ENCODE measurements around the gene TMEFF1.
A peak's percentile ranks its signal among the peaks of the same experiment; 100 is the strongest.

TMEFF1 gene

DNA sequence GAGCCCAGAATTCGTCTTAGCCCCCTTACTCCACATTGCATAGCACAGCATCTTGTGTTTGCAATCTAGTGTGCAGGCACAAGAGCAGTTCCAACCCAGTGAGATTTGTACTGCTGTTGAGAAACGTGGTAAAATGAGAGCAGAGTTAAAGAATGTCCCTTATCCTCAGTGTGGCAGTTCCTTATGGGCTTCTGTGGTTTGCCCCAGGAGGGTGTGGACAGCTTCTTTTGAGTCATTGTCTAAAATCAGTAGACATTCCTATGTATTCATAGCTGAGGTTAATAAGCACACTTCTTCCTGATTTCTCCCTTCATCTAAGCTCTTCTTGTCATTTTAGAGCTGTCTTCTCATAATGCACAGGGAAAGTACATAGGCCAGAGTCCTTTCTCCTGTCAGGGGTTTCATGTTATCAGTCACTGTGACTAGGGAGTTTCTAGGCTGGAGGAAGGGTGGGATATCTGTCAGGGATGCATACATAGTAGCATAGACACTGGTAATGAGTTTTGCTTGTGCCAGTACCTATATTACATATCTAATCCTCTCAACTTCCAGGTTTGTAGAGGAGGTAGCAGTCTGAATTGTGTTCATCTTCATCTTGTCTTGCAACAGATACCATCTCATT, 102.9 kb downstream of the TMEFF1 start:
- DNase-seq (ENCODE audit: low spot score) (no peak), ATAC-seq (ENCODE audit: low read depth) (peak; percentile 67)
- H3K4me1 ChIP-seq (ENCODE audit: insufficient read depth, poor library complexity, severe bottlenecking) = no peaks in the 10 kb centered on the region
- H3K4me3 ChIP-seq (ENCODE audit: severe bottlenecking) = no peak overlapping the region
- no peak for TF ChIP-seq CTCF (IDR thresholded peaks at IDR 0.05; ENCODE audit: poor library complexity, severe bottlenecking)
- H3K27ac ChIP-seq (ENCODE audit: poor library complexity, severe bottlenecking) = no peak overlapping the region
- no peaks in the 10 kb centered on the region for H3K27me3 ChIP-seq (ENCODE audit: insufficient read depth, poor library complexity, severe bottlenecking)
- no peaks in the 10 kb centered on the region for H3K36me3 ChIP-seq (ENCODE audit: low read depth)
- H3K9me3 ChIP-seq (ENCODE audit: severe bottlenecking) = no peaks in the 10 kb centered on the region

- no peaks in the 10 kb centered on the region for H3K9me3 ChIP-seq (ENCODE audit: severe bottlenecking)
- H3K4me3 ChIP-seq (ENCODE audit: severe bottlenecking) = no peak within 1 kb of the TSS
- H3K36me3 ChIP-seq (ENCODE audit: low read depth) = no peaks in the 10 kb centered on the region
- DNase-seq (ENCODE audit: low spot score) = no peak
- no peak for TF ChIP-seq CTCF (IDR thresholded peaks at IDR 0.05; ENCODE audit: poor library complexity, severe bottlenecking)
- no peak within 1 kb of the TSS for H3K27ac ChIP-seq (ENCODE audit: poor library complexity, severe bottlenecking)
- H3K27me3 ChIP-seq (ENCODE audit: insufficient read depth, poor library complexity, severe bottlenecking) = no peaks in the 10 kb centered on the region
- no peaks in the 10 kb centered on the region for H3K4me1 ChIP-seq (ENCODE audit: insufficient read depth, poor library complexity, severe bottlenecking)
- no peak for ATAC-seq (ENCODE audit: low read depth)
Measured at GRCh38 chr9:100577776-100578448, 105.0 kb downstream of the TMEFF1 start, which contains the start of gene CAVIN4. Gene CAVIN4, plus strand, starts transcription at chr9:100578079. Its CDS starts 65 bp downstream, at chr9:100578144.

GRCh38 chr9:100578610-100579009, 105.7 kb downstream of the TMEFF1 start:
- no peaks in the 10 kb centered on the region for H3K36me3 ChIP-seq (ENCODE audit: low read depth)
- ATAC-seq (ENCODE audit: low read depth) = no peak
- no peaks in the 10 kb centered on the region for H3K27me3 ChIP-seq (ENCODE audit: insufficient read depth, poor library complexity, severe bottlenecking)
- no peak for TF ChIP-seq CTCF (IDR thresholded peaks at IDR 0.05; ENCODE audit: poor library complexity, severe bottlenecking)
- no peaks in the 10 kb centered on the region for H3K4me1 ChIP-seq (ENCODE audit: insufficient read depth, poor library complexity, severe bottlenecking)
- no peak overlapping the region for H3K27ac ChIP-seq (ENCODE audit: poor library complexity, severe bottlenecking)
- H3K4me3 ChIP-seq (ENCODE audit: severe bottlenecking) = no peak overlapping the region
- no peak for DNase-seq (ENCODE audit: low spot score)
- H3K9me3 ChIP-seq (ENCODE audit: severe bottlenecking) = no peaks in the 10 kb centered on the region

- no peak overlapping the region for H3K4me3 ChIP-seq (ENCODE audit: severe bottlenecking)
- no peak overlapping the region for H3K27ac ChIP-seq (ENCODE audit: poor library complexity, severe bottlenecking)
- H3K4me1 ChIP-seq (ENCODE audit: insufficient read depth, poor library complexity, severe bottlenecking) = no peaks in the 10 kb centered on the region
- ATAC-seq (ENCODE audit: low read depth) = no peak
- H3K9me3 ChIP-seq (ENCODE audit: severe bottlenecking) = no peaks in the 10 kb centered on the region
- DNase-seq (ENCODE audit: low spot score) = no peak
- no peaks in the 10 kb centered on the region for H3K36me3 ChIP-seq (ENCODE audit: low read depth)
- H3K27me3 ChIP-seq (ENCODE audit: insufficient read depth, poor library complexity, severe bottlenecking) = no peaks in the 10 kb centered on the region
- no peak for TF ChIP-seq CTCF (IDR thresholded peaks at IDR 0.05; ENCODE audit: poor library complexity, severe bottlenecking)
Measured at GRCh38 chr9:100579665-100580064, 106.7 kb downstream of the TMEFF1 start.

- DNase-seq (ENCODE audit: low spot score) (no peak), ATAC-seq (ENCODE audit: low read depth) (no peak)
- Histone ChIP-seq H3K4me3 (ENCODE audit: severe bottlenecking) (no peak overlapping the region), H3K4me1 (ENCODE audit: insufficient read depth, poor library complexity, severe bottlenecking) (no peaks in the 10 kb centered on the region), H3K9me3 (ENCODE audit: severe bottlenecking) (no peaks in the 10 kb centered on the region), H3K27ac (ENCODE audit: poor library complexity, severe bottlenecking) (no peak overlapping the region), H3K36me3 (ENCODE audit: low read depth) (no peaks in the 10 kb centered on the region), H3K27me3 (ENCODE audit: insufficient read depth, poor library complexity, severe bottlenecking) (no peaks in the 10 kb centered on the region)
- TF ChIP-seq CTCF (IDR thresholded peaks at IDR 0.05; ENCODE audit: poor library complexity, severe bottlenecking) = no peak
Measured at GRCh38 chr9:100580257-100580656, 107.3 kb downstream of the TMEFF1 start.

All from RWPE2 (cell line).